ENCODE measurements around the gene COL24A1.
"Not testable (repeated sequence)": the region's sequence is repeated elsewhere in the genome, so short reads cannot be mapped to it uniquely, and the experiment has no call there.

Gene COL24A1

DNA sequence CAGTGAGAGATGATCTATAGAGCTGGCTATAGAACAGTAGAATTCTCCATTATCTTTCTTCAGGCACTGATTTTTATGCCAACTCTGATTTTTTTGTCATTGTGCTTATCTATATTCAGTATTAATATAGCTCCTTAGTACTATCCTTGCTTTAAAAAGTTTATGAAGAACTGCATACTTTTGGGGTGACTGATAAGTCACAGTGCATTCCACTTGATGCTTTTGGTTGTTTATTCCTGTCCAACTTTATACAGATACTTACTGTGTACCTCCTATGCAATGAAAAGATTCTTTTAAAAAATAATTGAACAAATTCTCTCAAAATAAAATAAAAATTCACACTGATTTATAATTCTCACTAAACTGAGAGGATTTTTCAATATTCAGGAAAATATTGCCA, 71.6 kb downstream of the COL24A1 start:
- no peak for DNase-seq (ENCODE audit: low read depth in 1 of 2, low spot score in 1 of 2)

DNA sequence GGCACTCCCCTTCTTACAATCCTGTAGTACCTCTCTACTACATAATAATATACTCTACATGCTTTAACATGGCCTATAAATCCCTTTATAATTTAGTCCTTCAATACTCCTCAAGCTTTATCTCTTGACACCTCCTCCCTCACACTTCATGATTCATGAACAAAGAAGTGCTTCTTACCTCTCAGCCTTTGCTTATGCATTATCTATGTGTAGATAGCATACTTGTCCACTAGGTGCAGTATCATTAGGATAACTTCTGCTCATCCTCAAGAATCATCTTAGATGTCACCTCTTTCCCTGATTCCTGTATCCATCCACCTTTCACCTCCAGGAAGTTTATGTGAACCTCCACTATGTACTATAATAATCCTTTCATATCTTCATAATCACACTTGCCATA, 74.4 kb downstream of the COL24A1 start:
- no peak for DNase-seq (ENCODE audit: low read depth in 1 of 2, low spot score in 1 of 2)

DNA sequence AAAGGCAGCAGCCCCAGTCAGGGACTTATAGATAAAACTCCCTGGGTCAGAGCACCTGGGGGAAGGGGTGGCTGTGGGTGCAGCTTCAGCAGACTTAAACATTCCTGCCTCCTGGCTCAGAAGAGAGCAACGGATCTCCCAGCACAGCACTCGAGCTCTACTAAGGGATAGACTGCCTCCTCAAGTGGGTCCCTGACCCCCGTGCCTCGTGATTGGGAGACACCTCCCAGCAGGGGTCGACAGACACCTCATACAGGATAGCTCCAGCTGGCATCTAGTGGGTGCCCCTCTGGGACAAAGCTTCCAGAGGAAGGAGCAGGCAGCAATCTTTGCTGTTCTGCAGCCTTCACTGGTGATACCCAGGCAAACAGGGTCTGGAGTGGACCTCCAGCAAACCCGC, 84.1 kb downstream of the COL24A1 start:
- DNase-seq (ENCODE audit: low read depth in 1 of 2, low spot score in 1 of 2) = not testable (repeated sequence)

DNA sequence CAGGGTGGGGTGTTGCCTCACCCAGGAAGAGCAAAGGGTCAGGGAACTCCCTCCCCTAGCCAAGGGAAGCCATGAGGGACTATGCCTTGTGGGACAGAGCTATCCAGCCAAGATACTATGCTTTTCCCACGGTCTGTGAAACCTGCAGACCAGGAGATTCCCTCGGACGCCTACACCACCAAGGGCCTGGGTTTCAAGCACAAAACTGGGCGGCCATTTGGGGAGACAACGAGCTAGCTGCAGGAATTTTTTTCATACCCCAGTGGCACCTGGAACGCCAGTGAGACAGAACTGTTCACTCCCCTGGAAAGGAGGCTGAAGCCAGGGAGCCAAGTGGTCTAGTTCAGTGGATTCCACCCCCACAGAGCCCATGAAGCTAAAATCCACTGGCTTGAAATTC, 84.7 kb downstream of the COL24A1 start:
- DNase-seq (ENCODE audit: low read depth in 1 of 2, low spot score in 1 of 2) = not testable (repeated sequence)

DNA sequence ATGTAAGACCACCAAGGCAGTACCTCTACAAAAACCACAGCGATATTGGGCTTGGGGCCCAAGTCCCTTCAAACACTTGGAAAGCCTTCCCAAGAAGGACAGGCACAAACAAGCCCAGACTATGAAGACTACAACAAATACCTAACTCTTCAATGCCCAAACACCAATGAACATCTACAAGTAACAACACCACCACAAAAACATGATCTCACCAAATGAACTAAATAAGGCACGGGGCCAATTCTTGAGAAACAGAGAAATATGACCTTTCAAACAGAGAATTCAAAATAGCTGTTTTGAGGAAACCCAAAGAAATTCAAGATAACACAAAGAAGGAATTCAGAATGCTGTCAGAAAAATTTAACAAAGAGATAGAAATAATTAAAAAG, 86.8 kb downstream of the COL24A1 start:
- no peak for DNase-seq (ENCODE audit: low read depth in 1 of 2, low spot score in 1 of 2)

DNA sequence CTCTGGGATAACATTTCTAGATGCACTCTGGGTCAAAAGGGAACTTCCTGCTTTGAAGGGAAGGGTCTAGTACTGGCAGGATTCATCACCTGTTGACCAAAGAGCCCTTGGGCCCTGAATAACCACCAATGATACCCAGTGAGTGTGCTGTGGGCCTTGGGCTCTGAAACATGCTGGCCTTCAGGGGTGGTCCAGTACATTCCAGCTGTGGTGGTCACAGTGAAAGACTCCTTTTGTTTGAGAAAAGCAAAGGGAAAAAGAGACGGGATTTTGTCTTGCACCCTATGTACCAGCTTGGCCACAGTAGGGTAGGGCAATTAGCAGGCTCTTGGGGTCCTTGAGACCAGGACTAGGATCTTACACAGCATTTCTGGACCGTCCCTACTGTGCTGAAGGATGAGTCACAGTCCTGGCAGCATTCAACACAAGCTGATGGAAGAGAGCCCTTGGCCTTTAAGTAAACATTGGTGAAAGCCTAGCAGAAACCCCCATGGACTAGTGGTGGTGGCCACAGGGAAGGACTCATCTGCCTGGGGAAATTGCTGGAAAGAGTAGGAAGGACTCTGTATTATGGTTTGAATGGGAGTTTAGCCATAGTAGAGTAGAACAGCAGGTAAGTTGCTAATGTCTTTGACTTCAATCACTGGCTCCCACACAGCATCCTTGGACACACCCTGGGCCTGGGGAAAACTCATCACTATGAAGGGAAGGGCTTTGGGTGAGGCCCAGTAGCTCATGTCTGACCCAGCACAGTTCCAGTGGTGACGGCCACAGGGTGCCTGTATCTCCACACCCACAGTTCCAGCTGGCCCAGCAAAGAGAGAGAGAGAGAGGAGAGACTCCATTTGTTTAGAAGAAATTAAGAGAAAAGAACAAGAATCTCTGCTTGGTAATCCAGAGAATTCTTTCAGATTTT, 87.5 kb downstream of the COL24A1 start:
- DNase-seq (ENCODE audit: low read depth in 1 of 2, low spot score in 1 of 2) = no peak

DNA sequence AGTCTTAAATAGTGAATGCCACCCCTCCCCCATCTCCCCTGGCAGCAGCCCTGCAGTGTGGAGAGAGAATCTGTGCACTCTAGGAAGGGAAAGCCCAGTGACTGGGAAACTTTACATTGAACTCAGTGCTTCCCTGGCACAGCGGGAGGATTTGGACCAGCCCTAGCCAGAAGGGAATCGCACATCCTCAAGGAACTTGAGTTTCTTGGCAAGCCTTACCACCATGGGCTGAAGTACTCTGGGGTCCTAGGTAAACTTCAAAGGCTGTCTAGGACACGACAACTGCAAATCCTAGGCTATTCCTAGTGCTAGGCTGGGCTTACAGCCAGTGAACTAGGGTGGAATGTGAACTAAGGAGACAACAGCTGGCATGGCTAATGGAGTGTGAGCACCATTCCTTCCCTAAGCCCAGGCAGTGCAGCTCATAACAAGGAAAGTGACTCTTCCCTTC, 88.3 kb downstream of the COL24A1 start:
- DNase-seq (ENCODE audit: low read depth in 1 of 2, low spot score in 1 of 2) = no peak

DNA sequence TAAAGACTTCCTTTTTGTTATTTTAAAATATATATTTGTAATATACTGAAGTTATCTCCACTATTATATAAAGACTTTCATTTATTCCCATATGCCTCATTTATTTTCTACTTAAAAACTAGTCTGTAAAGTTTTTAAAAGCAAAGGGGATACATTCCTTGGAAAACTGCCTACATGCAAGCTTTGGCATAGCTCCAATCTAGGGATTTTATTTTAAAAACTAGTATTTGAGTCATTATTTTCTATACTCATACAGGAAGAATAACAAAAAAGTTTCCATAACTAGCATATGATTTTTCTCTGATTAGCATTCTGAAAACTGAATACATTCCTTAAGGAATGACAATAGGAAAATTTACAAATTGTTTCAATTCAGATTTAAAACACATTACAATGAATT, 88.9 kb downstream of the COL24A1 start:
- no peak for DNase-seq (ENCODE audit: low read depth in 1 of 2, low spot score in 1 of 2)

DNA sequence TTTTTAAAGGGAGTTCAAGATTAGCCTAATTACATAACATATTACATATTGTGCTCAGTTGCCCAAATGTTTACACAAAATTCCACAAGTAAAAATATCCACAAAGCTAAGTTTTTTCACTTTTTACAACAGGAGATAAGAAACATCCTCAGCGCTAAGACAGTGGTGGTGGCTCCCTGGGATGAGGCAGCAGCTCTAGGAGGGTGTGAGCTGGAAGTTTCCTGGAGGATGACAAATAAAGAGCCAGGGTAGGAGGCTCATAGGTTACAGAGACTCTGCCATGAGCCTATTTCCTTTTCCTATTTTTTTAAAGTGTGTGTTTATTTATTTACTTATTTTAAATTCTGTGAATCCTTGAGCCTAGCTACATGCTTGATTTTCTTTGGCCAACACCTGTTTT, 91.7 kb downstream of the COL24A1 start:
- DNase-seq (ENCODE audit: low read depth in 1 of 2, low spot score in 1 of 2) = no peak

DNA sequence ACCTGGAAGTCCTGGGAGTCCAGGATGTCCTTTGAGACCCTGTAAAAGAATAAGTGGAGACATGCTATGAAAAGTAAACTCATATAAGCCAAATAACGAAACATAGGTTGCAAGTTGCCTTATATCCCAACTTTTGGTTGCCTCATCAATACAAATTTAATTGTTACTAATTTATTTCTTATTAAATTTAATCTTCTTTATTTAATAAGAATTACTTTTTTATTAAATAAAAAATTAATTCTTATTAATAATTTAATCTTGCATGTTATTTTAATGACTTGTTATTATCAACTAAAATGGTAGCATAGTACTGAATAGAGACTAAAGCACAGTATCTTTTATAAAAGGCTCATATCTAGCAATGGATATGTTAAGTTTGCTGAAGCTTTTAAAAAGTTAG, 92.9 kb downstream of the COL24A1 start:
- DNase-seq (ENCODE audit: low read depth in 1 of 2, low spot score in 1 of 2) = no peak

DNA sequence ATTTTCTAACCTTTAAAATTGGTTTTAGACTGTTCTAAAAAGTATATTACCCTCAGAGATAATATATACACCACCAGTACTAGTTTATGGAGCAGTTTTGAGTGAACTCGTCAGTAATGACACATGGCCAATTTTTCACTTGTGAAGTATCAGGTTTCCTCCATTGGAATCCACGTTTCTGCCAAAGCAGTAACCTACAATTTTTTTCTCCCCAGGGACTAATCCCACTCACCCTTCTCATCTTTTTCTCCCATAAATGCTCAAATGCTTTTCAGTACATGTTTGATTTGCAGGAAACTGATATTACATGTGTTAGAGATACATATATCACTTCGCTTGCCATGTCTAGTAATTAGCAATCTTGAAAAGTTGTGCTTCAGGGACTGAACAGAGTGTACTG, 94.1 kb downstream of the COL24A1 start:
- DNase-seq (ENCODE audit: low read depth in 1 of 2, low spot score in 1 of 2) = no peak

DNA sequence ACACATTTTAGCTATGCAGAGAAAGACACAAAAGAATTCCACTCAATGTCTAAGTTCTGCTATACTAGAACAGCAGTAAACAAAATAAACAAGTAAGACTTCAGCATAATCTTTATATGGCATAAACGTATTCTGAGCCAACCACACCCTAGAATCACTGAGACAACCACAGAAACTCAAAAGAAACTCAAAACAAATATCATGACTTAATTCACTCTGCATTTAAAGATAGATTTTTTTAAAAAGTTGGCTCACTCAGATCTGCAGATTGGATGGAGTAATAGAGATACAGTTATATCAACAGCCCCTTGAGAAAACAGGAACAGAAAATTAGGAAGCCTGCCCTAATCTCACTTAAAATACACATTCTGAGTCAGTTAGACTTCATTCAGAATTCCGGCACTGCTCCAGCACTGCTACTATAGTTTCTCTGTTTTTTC, 95.0 kb downstream of the COL24A1 start:
- DNase-seq (ENCODE audit: low read depth in 1 of 2, low spot score in 1 of 2) = no peak

DNA sequence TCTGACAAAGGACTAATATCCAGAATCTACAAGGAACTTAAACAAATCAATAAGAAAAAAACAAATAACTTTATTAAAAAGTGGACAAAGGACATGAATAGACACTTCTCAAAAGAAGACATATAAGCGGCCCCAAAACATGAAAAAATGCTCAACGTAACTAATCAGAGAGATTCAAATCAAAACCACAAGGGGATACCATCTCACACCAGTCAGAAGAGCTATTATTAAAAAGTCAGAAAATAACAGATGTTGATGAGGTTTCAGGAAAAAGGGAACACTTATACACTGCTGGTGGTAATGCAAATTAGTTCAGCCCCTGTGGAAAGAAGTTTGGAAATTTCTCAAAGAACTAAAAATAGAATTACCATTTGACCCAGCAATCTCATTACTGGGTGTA, 102.2 kb downstream of the COL24A1 start:
- no peak for DNase-seq (ENCODE audit: low read depth in 1 of 2, low spot score in 1 of 2)

DNA sequence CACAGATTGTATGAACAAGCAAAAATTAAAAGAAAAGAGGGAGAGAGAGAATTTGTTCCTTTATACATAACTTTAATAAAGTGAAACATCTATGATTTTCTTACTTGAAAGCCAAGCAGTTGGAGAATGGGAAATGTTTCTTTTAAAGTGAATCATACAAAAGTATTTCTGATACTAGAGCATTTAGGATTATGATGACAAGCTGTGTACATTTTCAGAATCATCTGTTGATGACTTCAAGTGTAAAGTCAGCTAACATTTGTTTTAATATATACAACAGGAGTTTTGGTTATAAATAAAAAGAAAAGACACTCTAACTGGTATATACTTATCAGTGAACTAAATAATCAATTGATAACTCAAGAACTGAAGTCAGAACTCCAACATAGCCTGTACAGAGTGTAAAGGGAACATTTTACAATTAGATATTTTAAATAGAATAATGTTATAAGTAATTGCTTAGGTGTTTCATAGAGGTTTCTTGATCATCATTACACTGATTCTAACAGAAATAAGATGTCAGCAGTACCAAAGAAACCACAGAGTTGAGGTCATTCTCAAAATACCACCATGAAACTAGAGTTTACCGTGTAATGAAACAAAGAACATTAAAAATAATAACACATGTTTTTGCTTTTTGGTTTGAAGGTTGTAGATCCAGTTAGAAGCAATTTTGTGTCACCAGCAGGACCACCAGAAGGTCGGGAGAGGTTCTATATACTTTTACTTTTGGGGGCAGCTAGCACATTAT, 103.4 kb downstream of the COL24A1 start:
- no peak for DNase-seq (ENCODE audit: low read depth in 1 of 2, low spot score in 1 of 2)

DNA sequence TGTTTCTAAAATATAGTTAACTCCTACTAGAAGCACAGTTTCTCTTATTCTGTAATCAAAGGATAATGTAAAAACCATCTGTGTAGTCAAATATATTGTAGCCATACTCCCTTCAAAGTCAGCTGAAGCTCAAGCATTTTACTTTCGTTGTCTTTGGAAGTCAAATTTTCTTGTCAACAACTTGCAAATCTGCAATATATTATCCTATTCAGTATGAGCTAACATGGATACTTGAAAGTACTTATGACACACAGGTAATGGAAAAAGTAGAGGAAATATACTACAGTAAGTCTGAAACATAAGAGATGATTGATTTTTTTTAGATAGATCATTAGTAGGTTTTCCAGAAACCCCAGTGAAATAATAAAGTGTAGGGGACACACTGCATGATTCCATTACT, 121.5 kb downstream of the COL24A1 start:
- DNase-seq (ENCODE audit: low read depth in 1 of 2, low spot score in 1 of 2) = no peak

DNA sequence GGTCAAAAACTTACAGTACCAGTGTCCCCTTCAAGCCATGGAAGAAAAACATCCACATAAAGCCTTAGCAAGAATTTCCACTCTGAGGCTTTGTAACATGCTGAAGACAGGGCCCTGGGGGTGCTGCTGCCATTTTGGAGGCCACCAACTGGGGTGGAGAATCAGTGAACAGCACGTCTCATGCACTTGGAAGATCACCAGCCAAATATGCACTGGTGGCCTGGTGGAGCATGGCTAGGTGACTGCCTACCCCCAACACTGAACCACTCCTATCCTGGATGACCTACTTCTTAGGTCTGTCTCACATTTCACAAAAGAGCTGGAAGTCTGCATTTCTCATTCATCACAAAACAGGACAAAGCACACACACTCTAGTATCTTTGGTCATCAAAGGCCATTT, 126.4 kb downstream of the COL24A1 start:
- no peak for DNase-seq (ENCODE audit: low read depth in 1 of 2, low spot score in 1 of 2)

DNA sequence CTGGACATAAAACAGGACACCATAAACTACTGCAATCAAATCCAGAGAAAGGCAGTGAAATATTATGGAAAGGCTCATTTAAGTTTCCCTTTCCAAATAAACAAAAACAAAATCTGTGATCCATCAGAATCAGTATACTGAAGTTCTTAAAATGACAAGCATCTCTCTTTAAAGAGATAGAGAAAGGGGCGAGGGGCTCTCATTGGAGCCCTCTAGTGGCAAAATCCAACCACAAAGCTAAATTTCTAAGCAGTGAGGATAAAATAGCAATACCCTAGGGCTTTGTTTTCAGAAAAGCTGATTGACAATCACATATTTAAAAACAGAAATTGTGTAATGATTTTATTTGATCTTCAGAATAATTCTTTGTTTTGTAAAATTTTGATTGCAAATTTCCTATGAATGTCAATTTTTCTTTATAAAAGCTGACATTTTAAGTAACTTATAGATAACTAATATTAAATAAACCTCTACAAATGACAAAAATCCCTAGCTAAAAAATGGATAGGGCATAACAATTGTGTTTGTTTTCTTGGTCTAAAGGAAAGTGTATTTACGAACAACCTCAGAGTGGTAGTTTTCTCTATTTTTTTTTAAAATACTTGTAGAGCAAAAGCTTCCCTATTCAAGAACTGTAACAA, 138.2 kb downstream of the COL24A1 start:
- peak in 1 of 2 donors; percentile 5 for DNase-seq (ENCODE audit: low read depth in 1 of 2, low spot score in 1 of 2)

DNA sequence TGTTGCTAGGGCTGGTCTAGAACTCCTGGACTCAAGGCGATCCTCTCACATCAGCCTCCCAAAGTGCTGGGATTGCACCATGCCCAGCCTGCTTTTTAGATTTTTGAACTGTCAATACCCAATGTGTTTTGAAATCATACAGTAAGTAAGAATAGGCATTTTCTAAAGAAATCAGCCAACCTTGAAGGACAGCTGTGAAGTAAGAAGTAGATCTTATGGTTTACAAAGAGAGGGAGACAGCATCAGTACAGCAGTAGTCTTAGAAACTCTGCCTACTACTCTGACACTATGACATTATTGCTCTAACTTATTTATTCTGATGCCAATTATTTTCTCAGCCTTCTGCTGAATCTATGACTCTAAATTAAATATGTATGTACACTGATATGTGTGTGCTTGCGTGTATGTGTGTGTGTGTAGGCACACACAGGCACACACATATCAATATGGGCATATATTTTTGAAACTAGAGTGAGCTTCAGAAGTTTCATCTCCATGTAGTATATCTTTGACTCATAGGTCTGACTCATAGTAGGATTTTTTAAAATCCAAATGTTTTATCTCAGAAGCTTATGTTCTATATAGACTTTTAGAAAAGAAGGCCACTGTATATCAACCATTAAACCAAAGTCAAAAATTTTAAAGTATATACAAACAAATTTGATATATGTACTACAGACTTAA, 140.4 kb downstream of the COL24A1 start:
- DNase-seq (ENCODE audit: low read depth in 1 of 2, low spot score in 1 of 2) = no peak

DNA sequence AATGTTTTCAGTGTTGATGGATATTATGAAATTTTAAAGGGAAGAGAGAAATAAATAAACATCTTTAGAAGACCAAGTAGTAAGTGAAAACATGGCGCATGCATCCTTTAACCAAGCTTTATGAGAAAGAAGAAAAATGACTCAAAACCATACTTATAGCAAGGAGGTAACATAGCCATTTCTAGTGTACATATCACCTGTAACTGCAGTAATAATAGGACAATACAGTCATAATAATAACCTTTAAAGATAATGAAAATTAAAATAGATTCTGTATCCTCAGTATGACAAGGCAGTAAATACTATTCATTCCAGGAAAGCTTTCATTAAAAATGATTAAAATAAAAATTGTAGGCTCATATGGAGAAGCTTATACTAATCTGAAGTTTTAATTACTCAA, 141.2 kb downstream of the COL24A1 start:
- DNase-seq (ENCODE audit: low read depth in 1 of 2, low spot score in 1 of 2) = no peak

DNA sequence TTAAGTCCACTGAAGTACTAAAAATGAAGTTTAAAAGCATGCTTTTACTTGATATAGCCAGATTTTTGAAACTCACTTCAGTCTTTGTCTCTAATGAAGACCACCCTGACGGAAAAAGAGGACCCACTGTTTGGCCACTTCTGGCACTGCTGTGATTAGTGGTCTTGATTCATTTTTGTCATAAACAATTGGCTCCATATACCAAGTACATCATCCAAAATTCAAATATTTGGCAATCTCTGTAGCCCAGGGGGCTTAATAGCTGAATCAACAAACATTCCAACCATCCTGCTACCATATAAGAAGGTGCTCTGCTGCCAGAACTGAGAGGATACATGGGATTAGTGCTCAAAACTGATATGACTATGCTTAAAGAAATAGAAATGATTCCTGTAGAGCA, 156.0 kb downstream of the COL24A1 start:
- no peak for DNase-seq (ENCODE audit: low read depth in 1 of 2, low spot score in 1 of 2)

Data from activated CD4-positive, alpha-beta T cell treated with anti-CD3 and anti-CD28 coated beads, Interleukin-2, amount 50 U/mL, for 24 hours (primary cell).